Measurements from ENCODE around the gene VPS37D.
"Not testable (repeated sequence)": the region's sequence is repeated elsewhere in the genome, so short reads cannot be mapped to it uniquely, and the experiment has no call there.

Gene VPS37D

GRCh38 chr7:73667344-73668102 is at the start of gene VPS37D:
Gene VPS37D (plus strand): TSS chr7:73667831. CDS start chr7:73667959, 128 bp downstream.
- DNase-seq (ENCODE audit: low read depth): peak; percentile 75

- no peak for DNase-seq (ENCODE audit: low read depth)
Measured at GRCh38 chr7:73618538-73618937, 49.1 kb upstream of the VPS37D start.

- DNase-seq (ENCODE audit: low read depth): not testable (repeated sequence)
Measured at GRCh38 chr7:73619394-73619793, 48.2 kb upstream of the VPS37D start.

GRCh38 chr7:73621168-73622063 is 46.2 kb upstream of the VPS37D start:
- DNase-seq (ENCODE audit: low read depth): no peak

GRCh38 chr7:73622527-73622908 is 45.1 kb upstream of the VPS37D start:
- no peak for DNase-seq (ENCODE audit: low read depth)

GRCh38 chr7:73622909-73623797 is 44.5 kb upstream of the VPS37D start:
- no peak for DNase-seq (ENCODE audit: low read depth)

- DNase-seq (ENCODE audit: low read depth): no peak
Measured at GRCh38 chr7:73623798-73624668, 43.6 kb upstream of the VPS37D start, which contains the start of gene MLXIPL. Gene MLXIPL (minus strand): TSS chr7:73624522. CDS start chr7:73624492, 30 bp downstream.

- no peak for DNase-seq (ENCODE audit: low read depth)
Measured at GRCh38 chr7:73624669-73625001, 43.0 kb upstream of the VPS37D start.

GRCh38 chr7:73625276-73625675 is 42.4 kb upstream of the VPS37D start:
- DNase-seq (ENCODE audit: low read depth): no peak

- no peak for DNase-seq (ENCODE audit: low read depth)
Measured at GRCh38 chr7:73626814-73627213, 40.8 kb upstream of the VPS37D start.

GRCh38 chr7:73628504-73628903 is 39.1 kb upstream of the VPS37D start:
- no peak for DNase-seq (ENCODE audit: low read depth)

- DNase-seq (ENCODE audit: low read depth): no peak
Measured at GRCh38 chr7:73631558-73631957, 36.1 kb upstream of the VPS37D start.

- no peak for DNase-seq (ENCODE audit: low read depth)
Measured at GRCh38 chr7:73633323-73633722, 34.3 kb upstream of the VPS37D start.

GRCh38 chr7:73633844-73634243 is 33.8 kb upstream of the VPS37D start:
- no peak for DNase-seq (ENCODE audit: low read depth)

GRCh38 chr7:73635428-73636200 is 32.0 kb upstream of the VPS37D start:
- DNase-seq (ENCODE audit: low read depth): no peak

- no peak for DNase-seq (ENCODE audit: low read depth)
Measured at GRCh38 chr7:73638911-73639310, 28.7 kb upstream of the VPS37D start.

- no peak for DNase-seq (ENCODE audit: low read depth)
Measured at GRCh38 chr7:73642834-73643233, 24.8 kb upstream of the VPS37D start.

GRCh38 chr7:73644688-73645286 is 22.8 kb upstream of the VPS37D start:
- DNase-seq (ENCODE audit: low read depth): no peak

- DNase-seq (ENCODE audit: low read depth): no peak
Measured at GRCh38 chr7:73645643-73646174, 21.9 kb upstream of the VPS37D start.
